Liver (tissue), 9 donors: Measurements from ENCODE around the gene GSG1. TPM values are rescaled to one million over a fixed set of nuclear protein-coding genes. Genes with fewer than 3 reads are reported as not detected.
A peak's percentile ranks its signal among the peaks of the same experiment; 100 is the strongest.

Experiments used
- DNase-seq: peaks from one replicate; pipeline ENCODE4 v3.0.0-alpha.2; 2017; ENCODE audit warnings: low spot score
- H3K27ac ChIP-seq, 2 donors: one replicate each; pipeline ENCODE4 v1.7.0; 2013; ENCODE audit warnings: inconsistent platforms in 2 of 2, low read length in 2 of 2, control low read depth in 1 of 2, low read depth in 1 of 2, mild to moderate bottlenecking in 1 of 2
- H3K27me3 ChIP-seq, 4 donors: one replicate each; pipeline versions ENCODE4 v1.6.1 to v1.7.0; 2013; ENCODE audit warnings: low read length in 3 of 4, inconsistent platforms in 1 of 4, mild to moderate bottlenecking in 1 of 4, moderate library complexity in 1 of 4; ENCODE audit not compliant: control insufficient read depth in 4 of 4, insufficient read depth in 4 of 4
- H3K36me3 ChIP-seq, 4 donors: one replicate each; pipeline versions ENCODE4 v1.6.1 to v1.7.0; 2013; ENCODE audit warnings: low read length in 3 of 4, mild to moderate bottlenecking in 3 of 4, low read depth in 1 of 4, moderate library complexity in 1 of 4; ENCODE audit not compliant: control insufficient read depth in 4 of 4, insufficient read depth in 3 of 4
- H3K4me1 ChIP-seq, 4 donors: one replicate each; pipeline versions ENCODE4 v1.6.1 to v1.7.0; 2013; ENCODE audit warnings: low read length in 3 of 4, mild to moderate bottlenecking in 3 of 4, moderate library complexity in 1 of 4; ENCODE audit not compliant: control insufficient read depth in 4 of 4, insufficient read depth in 4 of 4
- H3K4me3 ChIP-seq, 3 donors: one replicate each; pipeline versions ENCODE4 v1.6.1 to v1.7.0; 2013; ENCODE audit warnings: low read length in 3 of 3, control low read depth in 1 of 3, low read depth in 1 of 3, mild to moderate bottlenecking in 1 of 3
- H3K9ac ChIP-seq, 2 donors: one replicate each; pipeline ENCODE4 v1.7.0; 2013; ENCODE audit warnings: low read length in 2 of 2, mild to moderate bottlenecking in 2 of 2, moderate library complexity in 2 of 2, control low read depth in 1 of 2, low read depth in 1 of 2
- H3K9me3 ChIP-seq, 4 donors: one replicate each; pipeline versions ENCODE4 v1.6.1 to v1.7.0; 2013; ENCODE audit warnings: low read length in 3 of 4; ENCODE audit not compliant: control insufficient read depth in 4 of 4
- ATF3 ChIP-seq: IDR thresholded peaks from 2 replicates; pipeline ENCODE4 v1.6.1; 2016; ENCODE audit warnings: antibody characterized with exemption
- FOXA1 ChIP-seq: IDR thresholded peaks from 2 replicates; pipeline ENCODE4 v1.6.1; 2016; ENCODE audit warnings: antibody characterized with exemption
- GABPA ChIP-seq, 2 donors: IDR thresholded peaks in 1 of 2; conservative IDR thresholded peaks in 1 of 2; 2 replicates each; pipeline ENCODE4 v1.6.1; 2016; ENCODE audit warnings: antibody characterized with exemption in 2 of 2, mild to moderate bottlenecking in 1 of 2, moderate library complexity in 1 of 2
- JUND ChIP-seq, 2 donors: IDR thresholded peaks; 2 replicates each; pipeline ENCODE4 v1.6.1; 2016; ENCODE audit warnings: antibody characterized with exemption in 2 of 2
- NR2F2 ChIP-seq: IDR thresholded peaks from 2 replicates; pipeline ENCODE4 v1.6.1; 2016; ENCODE audit warnings: antibody characterized with exemption
- SP1 ChIP-seq: IDR thresholded peaks from 2 replicates; pipeline ENCODE4 v1.6.1; 2018; ENCODE audit warnings: antibody characterized with exemption, mild to moderate bottlenecking
- TAF1 ChIP-seq: conservative IDR thresholded peaks from 2 replicates; pipeline ENCODE4 v1.6.1; 2016; ENCODE audit warnings: antibody characterized with exemption, mild to moderate bottlenecking
- YY1 ChIP-seq: IDR thresholded peaks from 2 replicates; pipeline ENCODE4 v1.6.1; 2016; ENCODE audit warnings: antibody characterized with exemption, mild to moderate bottlenecking
- ZBTB33 ChIP-seq: IDR thresholded peaks from 2 replicates; pipeline ENCODE4 v1.6.1; 2016; ENCODE audit warnings: antibody characterized with exemption
- WGBS: extraction: QIAGEN DNeasy Blood & Tissue Kit; methylation state at CpG from one replicate; pipeline ENCODE4 v1.1.7; 2013; 5-methylcytosine and 5-hydroxymethylcytosine counted together
- polyA plus RNA-seq, 2 donors: library from polyadenylated mRNA; stranded (reverse) in 1 of 2; unstranded in 1 of 2; fragments of 200-250 nt in 1 of 2; fragments of >200 nt in 1 of 2; fragmentation: Nextera tagmentation in 1 of 2; extraction: Ambion mirVana in 1 of 2; gene quantifications; one replicate each; pipeline versions ENCODE4 v1.2.1 to v1.2.3, GENCODE V29; 2013 to 2015
- total RNA-seq, 2 donors: library from RNA; depleted of rRNA; stranded (reverse); fragments of >200 nt; gene quantifications; one replicate each; pipeline ENCODE4 v1.2.3, GENCODE V29; 2014
- TF ChIP-seq, protein P1 (sequence below): IDR thresholded peaks from 2 replicates; pipeline ENCODE4 v1.6.1; 2016; ENCODE audit warnings: antibody characterized with exemption, mild to moderate bottlenecking
- donor health status: healthy.
- donor health status: healthy.
- donor health status: healthy.
- donor health status: healthy.
- donor health status: healthy.

GSG1 gene
- total and polyA plus RNA-seq, 4 donors = not detected

DNA sequence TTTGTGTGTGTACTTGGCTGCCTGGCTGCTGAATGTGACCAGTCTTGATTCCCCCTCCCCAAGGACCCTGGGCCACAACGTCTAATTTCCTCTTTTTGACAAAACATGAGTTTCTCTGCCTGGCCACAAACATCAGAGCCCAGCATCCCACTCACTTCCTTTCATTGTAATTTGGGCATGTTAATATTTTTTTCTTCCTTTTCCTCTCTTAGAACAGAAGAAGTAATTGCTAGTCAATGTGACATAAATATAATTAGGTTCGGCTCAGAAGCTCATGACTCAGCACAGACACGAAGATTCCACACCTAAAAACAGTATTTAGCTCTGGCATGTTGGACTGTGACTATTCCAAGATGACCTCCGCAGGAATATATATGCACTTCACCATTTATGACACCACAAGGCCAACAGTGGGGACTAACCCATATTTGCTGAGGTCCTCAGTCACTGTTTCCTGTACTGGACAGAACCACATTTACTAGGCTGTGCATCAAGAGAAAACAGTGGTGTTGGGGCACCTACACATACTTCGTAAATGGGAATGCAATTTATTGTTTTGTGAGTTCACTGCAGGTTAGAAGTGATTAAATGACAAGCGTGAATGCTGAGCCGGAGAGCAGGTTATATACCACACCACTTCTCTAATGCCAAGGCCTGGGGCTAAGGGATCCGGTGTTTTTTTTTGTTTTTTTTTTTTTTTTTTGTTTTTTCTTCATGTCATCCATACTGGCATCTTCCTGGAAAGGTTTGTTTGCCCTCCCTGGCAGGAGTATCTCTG is 4.2 kb downstream of the GSG1 start:
- Histone ChIP-seq H3K9ac (no peak overlapping the region), H3K9me3 (no peaks in the 10 kb centered on the region), H3K27me3 (no peaks in the 10 kb centered on the region), H3K27ac (peak overlapping the region; percentile 36 to 71), H3K4me1 (peaks cover 0 to 13% (median 5%) of the 10 kb centered on the region in 4 donors), H3K4me3 (no peak overlapping the region), H3K36me3 (no peaks in the 10 kb centered on the region)
- WGBS = 77% methylated on average over 8 of the region's 8 CpGs
- TF ChIP-seq SP1 = no peak
- no peak for TF ChIP-seq GABPA (IDR thresholded peaks at IDR 0.05 in 1 of 2, conservative IDR thresholded peaks at IDR 0.05 in 1 of 2)
- TF ChIP-seq ZBTB33 = no peak
- TF ChIP-seq TAF1 = no peak
- TF ChIP-seq YY1 = peak; percentile 13
- DNase-seq = no peak

- H3K27ac ChIP-seq = peak overlapping the region; percentile 48 to 68
- WGBS = 61% methylated on average over 9 of the region's 9 CpGs
- no peak for DNase-seq
- no peaks in the 10 kb centered on the region for H3K27me3 ChIP-seq
- H3K4me1 ChIP-seq = peaks cover 0 to 13% (median 5%) of the 10 kb centered on the region in 4 donors
- no peaks in the 10 kb centered on the region for H3K9me3 ChIP-seq
- H3K4me3 ChIP-seq = no peak overlapping the region
- no peaks in the 10 kb centered on the region for H3K36me3 ChIP-seq
- H3K9ac ChIP-seq = peak overlapping the region in 1 of 2 donors; percentile 47
- TF ChIP-seq JUND (IDR thresholded peaks at IDR 0.05) (no peak), NR2F2 (no peak), GABPA (IDR thresholded peaks at IDR 0.05 in 1 of 2, conservative IDR thresholded peaks at IDR 0.05 in 1 of 2) (no peak), ATF3 (peak; percentile 10), FOXA1 (no peak)
- TF ChIP-seq, protein P1, sequence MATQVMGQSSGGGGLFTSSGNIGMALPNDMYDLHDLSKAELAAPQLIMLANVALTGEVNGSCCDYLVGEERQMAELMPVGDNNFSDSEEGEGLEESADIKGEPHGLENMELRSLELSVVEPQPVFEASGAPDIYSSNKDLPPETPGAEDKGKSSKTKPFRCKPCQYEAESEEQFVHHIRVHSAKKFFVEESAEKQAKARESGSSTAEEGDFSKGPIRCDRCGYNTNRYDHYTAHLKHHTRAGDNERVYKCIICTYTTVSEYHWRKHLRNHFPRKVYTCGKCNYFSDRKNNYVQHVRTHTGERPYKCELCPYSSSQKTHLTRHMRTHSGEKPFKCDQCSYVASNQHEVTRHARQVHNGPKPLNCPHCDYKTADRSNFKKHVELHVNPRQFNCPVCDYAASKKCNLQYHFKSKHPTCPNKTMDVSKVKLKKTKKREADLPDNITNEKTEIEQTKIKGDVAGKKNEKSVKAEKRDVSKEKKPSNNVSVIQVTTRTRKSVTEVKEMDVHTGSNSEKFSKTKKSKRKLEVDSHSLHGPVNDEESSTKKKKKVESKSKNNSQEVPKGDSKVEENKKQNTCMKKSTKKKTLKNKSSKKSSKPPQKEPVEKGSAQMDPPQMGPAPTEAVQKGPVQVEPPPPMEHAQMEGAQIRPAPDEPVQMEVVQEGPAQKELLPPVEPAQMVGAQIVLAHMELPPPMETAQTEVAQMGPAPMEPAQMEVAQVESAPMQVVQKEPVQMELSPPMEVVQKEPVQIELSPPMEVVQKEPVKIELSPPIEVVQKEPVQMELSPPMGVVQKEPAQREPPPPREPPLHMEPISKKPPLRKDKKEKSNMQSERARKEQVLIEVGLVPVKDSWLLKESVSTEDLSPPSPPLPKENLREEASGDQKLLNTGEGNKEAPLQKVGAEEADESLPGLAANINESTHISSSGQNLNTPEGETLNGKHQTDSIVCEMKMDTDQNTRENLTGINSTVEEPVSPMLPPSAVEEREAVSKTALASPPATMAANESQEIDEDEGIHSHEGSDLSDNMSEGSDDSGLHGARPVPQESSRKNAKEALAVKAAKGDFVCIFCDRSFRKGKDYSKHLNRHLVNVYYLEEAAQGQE = no peak
Measured at GRCh38 chr12:13097491-13098011, 5.9 kb downstream of the GSG1 start.
